GM18511 (cell line): Measurements from ENCODE around the gene INMT.

Experiments used
- ATAC-seq: cut with Tn5 transposase; IDR thresholded peaks from one replicate; pipeline ENCODE4 v1.9.1; 2021; ENCODE audit warnings: mild to moderate bottlenecking, moderate library complexity; ENCODE audit not compliant: unreplicated experiment

The INMT gene

GRCh38 chr7:30779574-30779973 lies 27.6 kb downstream of the INMT start:
- no peak for ATAC-seq

DNA sequence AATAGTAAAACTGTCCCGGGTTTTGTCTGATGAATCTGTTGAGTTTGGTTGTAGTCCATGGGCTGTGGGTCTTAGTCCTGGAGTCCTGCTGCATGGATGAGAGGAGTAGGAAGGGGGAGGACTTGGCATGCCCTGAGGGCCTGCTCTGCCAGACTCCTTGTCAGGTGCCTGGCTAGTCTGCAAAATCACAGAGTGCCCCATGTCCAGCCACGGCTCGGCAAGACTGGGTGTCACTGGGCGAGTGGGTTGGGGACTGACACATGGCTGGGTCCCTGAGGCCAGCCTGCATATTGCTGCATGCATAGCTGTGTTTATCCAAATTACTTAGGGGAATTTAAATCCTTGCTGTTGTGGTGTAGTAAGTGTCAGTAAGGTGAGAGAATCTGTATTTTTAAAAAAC lies 29.0 kb downstream of the INMT start:
- no peak for ATAC-seq

GRCh38 chr7:30782690-30783089 lies 30.8 kb downstream of the INMT start:
- ATAC-seq, result no peak

DNA sequence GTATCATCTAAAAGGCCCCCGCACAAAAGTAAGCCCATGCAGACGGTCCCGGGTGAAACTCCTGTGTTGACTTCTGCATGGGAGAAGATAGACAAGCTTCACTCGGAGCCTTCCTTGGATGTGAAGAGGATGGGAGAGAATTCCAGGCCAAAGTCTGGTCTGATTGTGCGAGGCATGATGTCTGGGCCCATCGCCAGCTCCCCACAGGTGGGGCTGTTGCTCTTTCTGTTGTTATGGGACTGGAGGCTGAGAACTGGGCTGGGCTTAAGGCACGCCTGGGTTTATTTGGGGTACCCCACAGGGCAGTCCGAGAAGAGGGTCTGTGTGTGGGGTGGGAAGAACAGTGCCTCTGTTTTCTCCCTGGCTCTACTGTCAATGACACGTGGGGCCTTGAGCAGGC lies 33.9 kb downstream of the INMT start:
- ATAC-seq, result no peak

- ATAC-seq, result no peak
Measured at GRCh38 chr7:30787486-30787885, 35.6 kb downstream of the INMT start.

DNA sequence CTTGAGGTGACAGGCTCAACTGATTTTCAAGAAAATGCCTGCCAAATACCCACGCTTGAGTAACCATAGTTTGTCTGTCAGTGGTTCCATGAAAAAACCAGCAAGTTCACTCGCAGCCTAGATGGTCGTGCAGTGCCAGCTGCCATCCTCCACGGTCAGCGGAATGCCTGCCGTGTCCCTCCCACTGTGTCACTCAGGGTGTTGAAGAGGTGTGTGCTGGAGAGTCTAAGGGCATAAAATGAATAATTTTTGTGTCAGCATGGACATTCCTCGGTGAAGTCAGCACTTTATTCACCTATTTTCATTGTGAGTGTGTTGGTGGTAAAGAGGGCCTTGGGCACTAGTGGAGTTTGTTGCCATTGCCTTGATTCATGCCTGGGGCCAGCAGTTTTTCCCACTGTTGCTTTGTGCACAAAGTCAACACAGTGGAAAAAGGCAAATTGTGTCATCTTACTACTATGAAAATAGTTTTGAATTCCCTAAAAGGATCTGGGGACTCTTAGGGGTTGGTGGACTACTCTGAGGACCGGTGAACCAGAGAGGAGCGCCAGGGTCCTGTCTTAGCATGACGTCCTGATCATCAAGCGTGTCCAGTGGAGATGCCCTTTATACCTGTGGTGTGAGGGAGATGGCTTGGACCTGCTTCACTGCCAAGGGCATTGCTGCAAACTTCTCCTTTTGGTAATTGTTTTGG lies 36.9 kb downstream of the INMT start:
- no peak for ATAC-seq

- ATAC-seq, result no peak
Measured at GRCh38 chr7:30789334-30789711, 37.4 kb downstream of the INMT start.

GRCh38 chr7:30790356-30790755 lies 38.4 kb downstream of the INMT start:
- ATAC-seq, result no peak

GRCh38 chr7:30791114-30791513 lies 39.2 kb downstream of the INMT start:
- no peak for ATAC-seq

GRCh38 chr7:30795161-30795948 lies 43.4 kb downstream of the INMT start:
- peak; percentile 18 for ATAC-seq

- no peak for ATAC-seq
Measured at GRCh38 chr7:30796105-30796869, 44.4 kb downstream of the INMT start.

- no peak for ATAC-seq
Measured at GRCh38 chr7:30797176-30798040, 45.5 kb downstream of the INMT start.

GRCh38 chr7:30799206-30799975 lies 47.5 kb downstream of the INMT start:
- ATAC-seq, result peak; percentile 74

DNA sequence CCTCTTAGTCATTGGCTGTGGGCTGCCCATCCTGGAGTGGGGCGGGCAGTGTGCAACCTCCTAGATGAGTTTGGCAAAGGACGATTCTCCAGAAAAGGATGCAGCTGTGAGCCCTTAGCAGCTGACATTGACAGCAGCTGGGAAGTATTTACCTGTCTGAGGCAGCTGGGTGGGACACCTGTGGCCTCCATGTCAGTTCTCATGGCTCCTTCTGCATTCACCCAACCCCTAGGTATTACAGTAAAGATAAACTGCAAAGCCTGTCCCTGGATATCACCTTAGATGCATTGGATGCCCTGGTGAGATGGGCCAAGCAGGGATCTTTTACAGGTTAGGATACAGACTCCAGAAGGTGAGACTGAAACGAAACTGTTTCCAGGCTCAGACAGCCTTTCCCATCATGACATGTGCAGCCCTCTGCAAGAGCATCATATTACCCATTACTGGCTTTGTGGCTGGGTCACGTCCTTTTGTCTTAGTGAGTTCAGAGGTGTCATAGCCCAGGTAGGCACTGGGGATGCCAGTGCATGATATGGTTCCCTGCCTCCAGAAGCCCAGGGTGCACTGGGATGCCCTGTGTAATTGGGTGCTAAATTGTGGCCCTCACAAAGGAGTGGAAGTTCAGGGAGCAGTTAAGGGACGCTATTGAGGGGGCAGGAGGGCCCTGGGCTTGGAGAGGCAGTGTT lies 48.2 kb downstream of the INMT start:
- ATAC-seq, result peak; percentile 5

DNA sequence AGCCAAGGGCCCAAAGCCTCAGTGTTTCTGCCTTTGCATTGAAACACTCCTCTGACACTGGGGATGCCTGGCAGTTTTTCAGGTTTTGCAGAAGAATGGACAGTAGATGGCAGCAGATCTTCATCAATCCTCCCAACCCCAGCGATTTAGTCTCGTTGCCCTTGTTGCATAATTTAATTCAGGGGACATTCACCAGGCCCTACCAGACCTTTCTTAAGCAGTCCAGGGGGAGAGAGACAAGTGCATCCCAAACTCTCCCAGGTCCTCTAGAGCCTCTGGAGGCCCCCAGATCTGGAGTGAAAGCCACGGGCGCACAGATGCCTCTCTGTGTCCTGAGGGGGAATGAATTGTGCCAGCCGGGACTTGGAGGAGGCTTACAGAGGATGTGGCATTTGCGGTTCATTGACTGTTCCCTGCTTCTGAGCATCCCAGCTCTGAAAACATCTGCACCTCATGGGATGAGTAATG lies 48.9 kb downstream of the INMT start:
- peak; percentile 30 for ATAC-seq

DNA sequence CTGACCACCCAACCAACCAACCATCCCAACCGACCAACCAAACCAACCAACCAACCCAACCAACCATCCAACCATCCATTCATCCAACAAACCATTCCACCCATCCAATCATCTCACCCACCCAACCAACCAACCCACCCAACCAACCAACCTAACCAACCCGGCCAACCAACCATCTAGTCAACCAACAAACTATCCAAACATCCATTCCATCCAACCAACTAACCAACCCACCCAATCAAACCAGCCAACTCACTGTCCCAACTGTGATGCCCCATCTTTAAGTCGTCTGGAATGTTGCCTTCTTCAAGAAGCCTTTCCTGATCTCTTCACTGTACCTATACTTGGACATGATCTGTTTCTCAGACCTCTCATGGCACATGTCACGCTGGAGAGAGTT lies 50.9 kb downstream of the INMT start:
- no peak for ATAC-seq

DNA sequence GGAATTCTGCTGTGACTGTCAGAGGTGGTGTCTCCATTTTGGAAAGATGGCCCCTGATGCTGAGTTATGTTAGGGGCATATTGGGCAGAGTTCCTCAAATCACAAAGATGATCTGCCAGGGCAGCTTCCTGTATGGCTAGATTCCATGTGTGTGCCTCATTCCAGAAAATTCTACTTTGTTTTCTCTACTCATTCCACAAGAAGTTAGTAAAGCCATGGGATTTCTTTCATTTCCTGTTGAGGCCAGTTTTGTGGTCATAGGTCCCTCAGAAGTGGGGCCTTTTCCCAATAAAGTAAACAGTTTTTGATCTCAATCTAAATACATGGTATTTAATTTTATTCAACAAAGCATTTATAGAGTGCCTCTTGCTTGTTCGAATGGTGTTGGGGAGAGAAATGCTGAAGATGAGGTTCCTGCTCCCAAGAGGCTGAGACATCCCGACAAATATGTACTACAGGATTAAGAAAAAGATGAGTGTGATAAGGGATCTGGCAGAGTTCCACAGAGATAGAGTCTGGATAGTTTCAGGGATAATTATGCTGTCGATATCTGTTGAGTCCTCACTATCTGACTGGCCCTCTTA lies 52.2 kb downstream of the INMT start:
- ATAC-seq, result no peak

GRCh38 chr7:30805081-30805691 lies 53.3 kb downstream of the INMT start:
- ATAC-seq, result no peak

GRCh38 chr7:30805931-30806330 lies 54.0 kb downstream of the INMT start:
- ATAC-seq, result no peak
